SK-N-SH (cell line): ENCODE measurements around the gene SFTPA2. TPM values are rescaled to one million over a fixed set of nuclear protein-coding genes. Genes with fewer than 3 reads are reported as not detected.
"Not testable (repeated sequence)": the region's sequence is repeated elsewhere in the genome, so short reads cannot be mapped to it uniquely, and the experiment has no call there.

Experiments
- CTCF ChIA-PET: fragments of 300-600, 350-600 bp; formaldehyde crosslinking; extraction: SDS; loops from one replicate; lab custom pipeline; 2021; lab: Yijun Ruan, JAX
- POLR2A ChIA-PET: fragments of 350-600 bp; sonication (Branson Sonifier 250); formaldehyde crosslinking; extraction: SDS; loops from one replicate; lab custom pipeline; 2020; ENCODE audit warnings: antibody characterized with exemption, inconsistent platforms; lab: Yijun Ruan, JAX
- DNase-seq: peaks from one replicate; pipeline ENCODE4 v3.0.0; 2012
- H2AFZ ChIP-seq: fragments of 200-600 bp; sonication (generic); 2 replicates; pipeline ENCODE4 v1.8.1; 2016; ENCODE audit warnings: antibody characterized with exemption, mild to moderate bottlenecking, low read depth
- H3F3A ChIP-seq: fragments of 200-600 bp; sonication (generic); replicated peaks from 2 replicates; pipeline ENCODE3; 2016; ENCODE audit warnings: antibody characterized with exemption, mild to moderate bottlenecking; ENCODE audit not compliant: insufficient read depth
- H3K27ac ChIP-seq, 2 experiments: fragments of 200-500 bp in 1 of 2; fragments of 200-600 bp in 1 of 2; sonication (Bioruptor generic) in 1 of 2; sonication (generic), shearing (Covaris generic) in 1 of 2; 2 replicates each; pipeline versions ENCODE4 v1.5.1 to v1.6.1; 2014 to 2016; ENCODE audit warnings: low read depth in 2 of 2, inconsistent platforms in 1 of 2, low read length in 1 of 2, mild to moderate bottlenecking in 1 of 2, mixed read lengths in 1 of 2
- H3K27me3 ChIP-seq: fragments of 200-600 bp; sonication (generic), shearing (Covaris generic); 2 replicates; pipeline ENCODE4 v1.6.1; 2016; ENCODE audit warnings: mixed run types; ENCODE audit not compliant: insufficient read depth
- H3K36me3 ChIP-seq, 2 experiments: fragments of 200-500 bp in 1 of 2; fragments of 200-600 bp in 1 of 2; sonication (Bioruptor generic) in 1 of 2; sonication (generic) in 1 of 2; replicated peaks in 1 of 2; 2 replicates each; pipeline versions ENCODE3 to v1.5.1; 2014 to 2016; ENCODE audit warnings: low read length in 1 of 2, mild to moderate bottlenecking in 1 of 2; ENCODE audit not compliant: insufficient read depth in 2 of 2, control insufficient read depth in 1 of 2
- H3K4me1 ChIP-seq, 2 experiments: fragments of 200-500 bp in 1 of 2; fragments of 200-600 bp in 1 of 2; sonication (Bioruptor generic) in 1 of 2; sonication (generic), shearing (Covaris generic) in 1 of 2; 2 replicates each; pipeline versions ENCODE4 v1.5.1 to v1.6.1; 2014 to 2016; ENCODE audit warnings: low read depth in 1 of 2, low read length in 1 of 2, mixed run types in 1 of 2; ENCODE audit not compliant: insufficient read depth in 2 of 2, control insufficient read depth in 1 of 2
- H3K4me2 ChIP-seq: fragments of 200-600 bp; sonication (generic), shearing (Covaris generic); 2 replicates; pipeline ENCODE4 v1.6.1; 2017; ENCODE audit warnings: mixed run types
- H3K4me3 ChIP-seq, 2 experiments: fragments of 200-500 bp in 1 of 2; fragments of 200-600 bp in 1 of 2; sonication (Bioruptor generic) in 1 of 2; sonication (generic), shearing (Covaris generic) in 1 of 2; 2 replicates each; pipeline versions ENCODE4 v1.5.1 to v1.8.1; 2014 to 2016; ENCODE audit warnings: low read depth in 2 of 2, inconsistent platforms in 1 of 2, low read length in 1 of 2, mild to moderate bottlenecking in 1 of 2, mixed read lengths in 1 of 2, moderate library complexity in 1 of 2
- H3K79me2 ChIP-seq: fragments of 200-600 bp; sonication (generic); 2 replicates; pipeline ENCODE4 v1.8.1; 2017; ENCODE audit warnings: mild to moderate bottlenecking; ENCODE audit not compliant: insufficient read depth
- H3K9ac ChIP-seq: fragments of 200-600 bp; sonication (generic); 2 replicates; pipeline ENCODE4 v1.6.1; 2017; ENCODE audit warnings: mixed run types
- H3K9me2 ChIP-seq: fragments of 200-600 bp; sonication (generic); 2 replicates; pipeline ENCODE4 v1.6.1; 2017; ENCODE audit warnings: mixed run types
- H3K9me3 ChIP-seq: fragments of 200-600 bp; sonication (generic); 2 replicates; pipeline ENCODE4 v1.6.1; 2017; ENCODE audit warnings: mixed run types, mild to moderate bottlenecking, moderate library complexity
- H4K20me1 ChIP-seq: fragments of 200-600 bp; sonication (generic); 2 replicates; pipeline ENCODE4 v1.6.1; 2017; ENCODE audit warnings: mild to moderate bottlenecking, mixed run types; ENCODE audit not compliant: insufficient read depth
- ELF1 ChIP-seq: IDR thresholded peaks from 2 replicates; pipeline ENCODE4 v1.4.0; 2012
- FOSL2 ChIP-seq: IDR thresholded peaks from 2 replicates; pipeline ENCODE4 v1.4.0; 2012; ENCODE audit warnings: low read depth, mild to moderate bottlenecking, moderate library complexity, borderline replicate concordance
- FOXJ3 ChIP-seq: sonication (generic); formaldehyde crosslinking; IDR thresholded peaks from 2 replicates; pipeline ENCODE4 v1.5.1; 2020; ENCODE audit warnings: mild to moderate bottlenecking, missing genetic modification reagents
- FOXM1 ChIP-seq: IDR thresholded peaks from 2 replicates; pipeline ENCODE4 v1.4.0; 2012; ENCODE audit warnings: low read depth, mild to moderate bottlenecking
- GABPA ChIP-seq: IDR thresholded peaks from 2 replicates; pipeline ENCODE4 v1.4.0; 2012; ENCODE audit warnings: low read depth, mild to moderate bottlenecking
- JUND ChIP-seq: IDR thresholded peaks from 2 replicates; pipeline ENCODE4 v1.4.0; 2012
- MEF2A ChIP-seq: IDR thresholded peaks from 2 replicates; pipeline ENCODE4 v1.4.0; 2012; ENCODE audit warnings: low read depth, borderline replicate concordance
- NFIC ChIP-seq: IDR thresholded peaks from 2 replicates; pipeline ENCODE4 v1.4.0; 2012; ENCODE audit warnings: borderline replicate concordance
- NRF1 ChIP-seq: IDR thresholded peaks from 2 replicates; pipeline ENCODE4 v1.6.1; 2012; ENCODE audit warnings: low read depth, mild to moderate bottlenecking, low read length
- PBX3 ChIP-seq: IDR thresholded peaks from 2 replicates; pipeline ENCODE4; 2012
- RAD21 ChIP-seq: IDR thresholded peaks from 2 replicates; pipeline ENCODE4 v1.6.1; 2012; ENCODE audit warnings: mild to moderate bottlenecking, low read length
- SMC3 ChIP-seq: IDR thresholded peaks from 2 replicates; pipeline ENCODE4 v1.6.1; 2012; ENCODE audit warnings: low read depth, low read length, improper control_type of control experiment
- TCF12 ChIP-seq: IDR thresholded peaks from 2 replicates; pipeline ENCODE4 v1.4.0; 2012
- TEAD4 ChIP-seq: IDR thresholded peaks from 2 replicates; pipeline ENCODE4 v1.4.0; 2012; ENCODE audit warnings: mild to moderate bottlenecking, borderline replicate concordance; ENCODE audit not compliant: insufficient read depth
- ZBTB33 ChIP-seq: IDR thresholded peaks from 2 replicates; pipeline ENCODE4 v1.4.0; 2012; ENCODE audit warnings: low read depth, borderline replicate concordance
- WGBS: methylation state at CpG from one replicate; pipeline ENCODE4 v1.1.6; 2017; ENCODE audit warnings: low lambda C conversion rate; 5-methylcytosine and 5-hydroxymethylcytosine counted together
- polyA plus RNA-seq, 3 experiments: library from polyadenylated mRNA; depleted of rRNA; stranded (reverse); fragments of >200 nt; gene quantifications; 2 replicates each; pipeline ENCODE4 v1.2.3, GENCODE V29; 2012
- TF ChIP-seq, protein P1 (sequence below): fragments of 200-600 bp; sonication (generic); IDR thresholded peaks from 2 replicates; pipeline ENCODE4 v1.6.1; 2017; ENCODE audit warnings: antibody characterized with exemption, mild to moderate bottlenecking, moderate library complexity

SFTPA2 gene
- polyA plus RNA-seq, 1 of the 3 experiments (the other 2 are of a cell fraction) = not detected

GRCh38 chr10:79552143-79552542, 8.1 kb downstream of the SFTPA2 start:
- Histone ChIP-seq H3K4me2 (no peak overlapping the region), H3K9me2 (no peaks in the 10 kb centered on the region), H3K4me1 (no peaks in the 10 kb centered on the region), H3K4me3 (no peak overlapping the region), H3K9ac (no peak overlapping the region), H3K27ac (no peak overlapping the region), H3K9me3 (no peaks in the 10 kb centered on the region), H3K27me3 (no peaks in the 10 kb centered on the region; the same call in 1 of the 2 replicates), H2AFZ (no peak overlapping the region), H3K79me2 (no peaks in the 10 kb centered on the region), H3F3A (no peaks in the 10 kb centered on the region), H4K20me1 (no peaks in the 10 kb centered on the region), H3K36me3 (no peaks in the 10 kb centered on the region)
- TF ChIP-seq FOSL2 = no peak
- no peak for TF ChIP-seq RAD21
- no peak for TF ChIP-seq TEAD4
- no peak for TF ChIP-seq MEF2A
- no peak for TF ChIP-seq GABPA
- TF ChIP-seq FOXM1 = no peak
- no peak for DNase-seq
- ChIA-PET POLR2A (no interaction called here), CTCF (interaction anchor here (0.6 to 1.8 kb wide), 3 partner anchors 9 to 1000 kb away, joined by 3 to 9 read pairs (median 3); no protein-coding TSS in a partner anchor)
- 42% methylated on average over 2 of the region's 2 CpGs for WGBS

GRCh38 chr10:79547973-79548372, 12.2 kb downstream of the SFTPA2 start:
- H3F3A ChIP-seq = no peaks in the 10 kb centered on the region
- H4K20me1 ChIP-seq = no peaks in the 10 kb centered on the region
- 62% methylated on average over 3 of the region's 3 CpGs for WGBS
- H2AFZ ChIP-seq = no peak overlapping the region
- H3K9ac ChIP-seq = no peak overlapping the region
- H3K79me2 ChIP-seq = no peaks in the 10 kb centered on the region
- H3K9me3 ChIP-seq = no peaks in the 10 kb centered on the region
- no peak overlapping the region for H3K27ac ChIP-seq
- CTCF ChIA-PET = interaction anchor here (1.2 kb wide), 1 partner anchor 13 kb away, joined by 3 read pairs; no protein-coding TSS in a partner anchor
- no peak for DNase-seq
- no peaks in the 10 kb centered on the region; the same call in 1 of the 2 replicates for H3K27me3 ChIP-seq
- H3K4me3 ChIP-seq = no peak overlapping the region
- no peak overlapping the region for H3K4me2 ChIP-seq
- H3K4me1 ChIP-seq = no peaks in the 10 kb centered on the region
- H3K36me3 ChIP-seq = no peaks in the 10 kb centered on the region
- no peaks in the 10 kb centered on the region for H3K9me2 ChIP-seq
- TF ChIP-seq NRF1 (no peak), JUND (no peak), PBX3 (no peak), ELF1 (no peak), MEF2A (no peak), FOXJ3 (no peak), TCF12 (no peak), TEAD4 (no peak), NFIC (no peak), SMC3 (no peak), ZBTB33 (no peak), FOXM1 (no peak)
- TF ChIP-seq, protein P1, sequence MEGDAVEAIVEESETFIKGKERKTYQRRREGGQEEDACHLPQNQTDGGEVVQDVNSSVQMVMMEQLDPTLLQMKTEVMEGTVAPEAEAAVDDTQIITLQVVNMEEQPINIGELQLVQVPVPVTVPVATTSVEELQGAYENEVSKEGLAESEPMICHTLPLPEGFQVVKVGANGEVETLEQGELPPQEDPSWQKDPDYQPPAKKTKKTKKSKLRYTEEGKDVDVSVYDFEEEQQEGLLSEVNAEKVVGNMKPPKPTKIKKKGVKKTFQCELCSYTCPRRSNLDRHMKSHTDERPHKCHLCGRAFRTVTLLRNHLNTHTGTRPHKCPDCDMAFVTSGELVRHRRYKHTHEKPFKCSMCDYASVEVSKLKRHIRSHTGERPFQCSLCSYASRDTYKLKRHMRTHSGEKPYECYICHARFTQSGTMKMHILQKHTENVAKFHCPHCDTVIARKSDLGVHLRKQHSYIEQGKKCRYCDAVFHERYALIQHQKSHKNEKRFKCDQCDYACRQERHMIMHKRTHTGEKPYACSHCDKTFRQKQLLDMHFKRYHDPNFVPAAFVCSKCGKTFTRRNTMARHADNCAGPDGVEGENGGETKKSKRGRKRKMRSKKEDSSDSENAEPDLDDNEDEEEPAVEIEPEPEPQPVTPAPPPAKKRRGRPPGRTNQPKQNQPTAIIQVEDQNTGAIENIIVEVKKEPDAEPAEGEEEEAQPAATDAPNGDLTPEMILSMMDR = no peak
- POLR2A ChIA-PET = no interaction called here

DNA sequence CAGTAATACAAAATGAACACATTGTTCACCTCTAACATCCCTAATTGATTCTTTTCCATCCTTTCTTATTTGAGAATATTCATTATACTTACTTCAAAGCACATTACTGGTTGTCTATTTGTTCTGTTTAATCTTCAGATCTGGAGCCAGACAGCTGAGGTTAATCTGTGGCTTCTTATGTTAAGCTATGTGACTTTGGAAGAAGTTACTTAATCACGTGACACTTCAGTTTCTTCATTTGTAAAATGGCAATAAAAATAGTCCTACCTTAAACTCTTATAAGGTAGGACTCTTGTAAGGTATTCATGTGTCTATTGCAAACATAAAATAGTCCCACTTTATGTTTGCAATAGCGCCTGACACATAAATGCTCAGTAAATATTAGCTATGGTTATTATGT, 13.1 kb downstream of the SFTPA2 start:
- H3K4me2 ChIP-seq, POLR2A ChIA-PET, H3K4me1 ChIP-seq, H3K79me2 ChIP-seq, H3K9ac ChIP-seq, H3K27me3 ChIP-seq, H4K20me1 ChIP-seq, H2AFZ ChIP-seq, H3K9me3 ChIP-seq, H3K4me3 ChIP-seq, H3K27ac ChIP-seq, DNase-seq, H3K36me3 ChIP-seq, H3K9me2 ChIP-seq, H3F3A ChIP-seq: not testable (repeated sequence)
- CTCF ChIA-PET = interaction anchor here (1.1 to 1.5 kb wide), 3 partner anchors 10 to 597 kb away, joined by 3 to 8 read pairs (median 4); no protein-coding TSS in a partner anchor
- WGBS = 10% methylated on average over 2 of the region's 2 CpGs
